ENCODE results near the gene EDDM13.
"Not testable (repeated sequence)": the region's sequence is repeated elsewhere in the genome, so short reads cannot be mapped to it uniquely, and the experiment has no call there.

Gene EDDM13, protein sequence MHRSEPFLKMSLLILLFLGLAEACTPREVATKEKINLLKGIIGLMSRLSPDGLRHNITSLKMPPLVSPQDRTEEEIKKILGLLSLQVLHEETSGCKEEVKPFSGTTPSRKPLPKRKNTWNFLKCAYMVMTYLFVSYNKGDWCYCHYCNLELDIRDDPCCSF

DNA sequence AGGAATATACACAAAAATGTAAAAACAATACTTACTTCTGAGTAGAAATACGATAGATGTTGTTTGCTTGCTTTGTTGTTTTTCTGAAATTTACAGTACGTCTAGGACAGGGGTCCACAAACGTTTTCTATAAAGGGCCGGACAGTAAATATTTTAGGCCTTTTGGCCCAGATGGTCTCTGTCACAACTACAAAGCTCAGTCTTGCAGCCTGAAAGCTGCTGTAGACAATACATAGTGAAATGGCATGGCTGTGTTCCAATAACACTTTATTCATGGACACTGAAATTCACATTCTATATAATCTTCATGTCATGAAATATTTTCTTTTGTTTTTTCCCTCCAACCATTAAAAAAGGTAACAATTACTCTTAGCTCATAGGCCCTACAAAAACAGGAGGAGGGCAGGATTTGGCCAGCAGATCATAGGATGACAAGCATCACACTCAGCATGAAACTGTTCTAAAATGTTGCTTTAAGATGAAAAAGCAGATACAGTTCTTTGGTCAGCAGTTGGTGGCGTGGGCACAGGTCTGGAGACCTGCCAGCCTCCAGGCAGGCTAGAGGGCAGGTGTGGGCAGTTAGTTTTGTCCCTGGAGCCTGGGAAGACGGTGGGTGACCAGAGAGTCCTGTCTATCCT lies at the start of gene EDDM13:
Gene EDDM13 (plus strand): TSS at position 588 of the 638 bp plus-strand sequence. CDS start 87 bp downstream, outside the sequence.
- FAIRE-seq, result no peak
- DNase-seq (ENCODE audit: insufficient read length, low spot score), result no peak

DNA sequence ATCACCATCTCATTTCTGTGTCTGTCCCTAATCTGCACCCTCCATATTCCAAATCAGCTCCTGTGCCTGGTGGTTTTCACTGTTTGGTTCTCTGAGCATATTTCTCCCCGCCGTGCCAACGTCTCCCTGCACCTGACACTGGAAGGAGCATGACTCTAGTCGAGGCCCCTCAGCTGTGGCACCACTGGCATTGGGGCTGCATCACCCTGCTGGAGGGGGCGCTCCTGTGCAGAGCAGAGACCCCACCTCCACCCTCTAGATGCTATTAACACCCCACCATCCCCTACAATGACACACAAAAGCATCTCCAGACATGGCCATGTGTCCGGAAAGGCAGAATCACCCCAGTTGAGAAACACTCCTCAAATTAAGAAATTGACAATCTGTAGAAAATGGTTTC lies 49.6 kb upstream of the EDDM13 start:
- FAIRE-seq (no peak), DNase-seq (ENCODE audit: insufficient read length, low spot score) (no peak)

DNA sequence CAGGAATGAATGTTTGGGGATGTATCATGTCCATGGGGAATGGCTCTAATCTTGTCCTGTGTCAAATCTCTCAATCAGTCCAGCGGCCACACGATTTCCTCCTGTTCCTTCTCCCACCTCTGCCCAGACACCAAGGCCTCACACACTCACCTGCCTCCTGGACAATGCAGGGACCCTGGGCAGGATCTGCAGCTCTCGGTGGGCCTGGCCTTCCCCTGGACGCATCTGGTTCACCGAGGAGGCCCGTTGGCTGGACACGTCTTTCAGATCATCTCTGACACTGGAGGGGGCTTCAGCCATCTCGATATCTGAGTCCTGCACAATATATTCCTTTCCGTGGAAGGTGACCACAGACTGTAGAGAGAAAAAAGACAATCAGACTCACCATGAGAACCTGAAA lies 49.1 kb upstream of the EDDM13 start:
- no peak for DNase-seq (ENCODE audit: insufficient read length, low spot score)
- FAIRE-seq, result no peak

DNA sequence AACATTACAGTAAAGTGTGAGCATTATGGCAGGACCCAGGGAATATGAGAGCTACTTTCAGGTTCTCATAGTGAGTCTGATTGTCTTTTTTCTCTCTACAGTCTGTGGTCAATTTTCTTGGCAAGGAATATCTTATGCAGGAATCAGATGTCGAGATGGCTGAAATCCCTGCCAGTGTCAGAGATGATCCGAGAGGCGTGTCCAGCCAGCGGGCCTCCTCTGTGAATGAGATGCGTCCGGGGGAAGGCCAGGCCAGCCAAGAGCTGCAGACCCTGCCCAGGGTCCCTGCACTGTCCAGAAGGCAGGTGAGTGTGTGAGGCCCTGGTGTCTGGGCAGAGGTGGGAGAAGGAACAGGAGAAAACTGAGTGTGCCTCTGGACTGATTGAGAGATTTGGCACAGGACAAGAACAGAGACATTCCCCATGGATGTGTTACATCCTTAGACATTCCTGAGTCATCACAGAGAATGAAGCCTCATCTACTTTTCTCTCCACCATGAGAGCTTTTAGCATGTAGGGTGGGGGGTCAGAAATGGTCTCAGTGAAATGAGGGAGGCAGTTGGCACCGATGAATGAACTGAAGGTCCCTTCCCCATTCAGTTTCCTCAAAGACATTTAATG lies 27.3 kb upstream of the EDDM13 start:
- DNase-seq (ENCODE audit: insufficient read length, low spot score) (no peak), FAIRE-seq (no peak)

DNA sequence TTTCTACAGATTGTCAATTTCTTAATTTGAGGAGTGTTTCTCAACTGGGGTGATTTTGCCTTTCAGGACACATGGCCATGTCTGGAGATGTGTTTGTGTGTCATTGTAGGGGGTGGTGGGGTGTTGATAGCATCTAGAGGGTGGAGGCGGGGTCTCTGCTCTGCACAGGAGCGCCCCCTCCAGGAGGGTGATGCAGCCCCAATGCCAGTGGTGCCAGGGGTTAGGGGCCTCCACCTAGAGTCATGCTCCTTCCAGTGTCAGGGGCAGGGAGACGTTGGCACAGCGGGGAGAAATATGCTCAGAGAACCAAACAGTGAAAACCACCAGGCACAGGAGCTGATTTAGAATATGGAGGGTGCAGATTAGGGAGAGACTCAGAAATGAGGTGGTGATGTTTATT lies 26.8 kb upstream of the EDDM13 start:
- not testable (repeated sequence) for DNase-seq (ENCODE audit: insufficient read length, low spot score); FAIRE-seq

DNA sequence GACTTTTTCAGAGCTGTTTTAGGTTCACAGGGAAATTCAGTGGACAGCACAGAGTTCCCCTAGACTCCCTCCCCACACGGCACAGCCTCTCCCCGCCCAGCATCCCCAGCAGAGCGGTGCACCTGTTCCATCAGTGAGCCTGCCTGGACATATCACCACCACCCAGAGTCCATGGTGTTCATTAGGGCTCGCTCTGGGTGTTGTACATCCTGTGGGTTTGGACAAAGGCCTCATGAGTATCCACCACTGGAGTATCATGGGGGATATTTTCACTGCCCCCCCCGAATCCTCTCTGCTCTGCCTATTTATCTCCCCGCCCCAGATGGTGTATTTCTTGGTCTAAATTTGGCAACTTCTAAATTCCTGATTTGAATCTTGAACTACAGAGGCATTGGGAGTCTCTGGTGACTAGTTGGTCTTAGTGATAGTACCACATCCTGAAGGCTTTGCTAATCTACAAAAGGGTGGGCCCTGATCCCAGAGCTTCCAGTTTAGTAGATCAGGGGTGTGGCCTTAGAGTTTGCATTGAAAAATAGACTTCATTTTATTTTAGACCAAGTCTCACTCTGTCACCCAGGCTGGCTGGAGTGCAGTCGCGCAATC lies 23.7 kb upstream of the EDDM13 start:
- FAIRE-seq, result not testable (repeated sequence)

DNA sequence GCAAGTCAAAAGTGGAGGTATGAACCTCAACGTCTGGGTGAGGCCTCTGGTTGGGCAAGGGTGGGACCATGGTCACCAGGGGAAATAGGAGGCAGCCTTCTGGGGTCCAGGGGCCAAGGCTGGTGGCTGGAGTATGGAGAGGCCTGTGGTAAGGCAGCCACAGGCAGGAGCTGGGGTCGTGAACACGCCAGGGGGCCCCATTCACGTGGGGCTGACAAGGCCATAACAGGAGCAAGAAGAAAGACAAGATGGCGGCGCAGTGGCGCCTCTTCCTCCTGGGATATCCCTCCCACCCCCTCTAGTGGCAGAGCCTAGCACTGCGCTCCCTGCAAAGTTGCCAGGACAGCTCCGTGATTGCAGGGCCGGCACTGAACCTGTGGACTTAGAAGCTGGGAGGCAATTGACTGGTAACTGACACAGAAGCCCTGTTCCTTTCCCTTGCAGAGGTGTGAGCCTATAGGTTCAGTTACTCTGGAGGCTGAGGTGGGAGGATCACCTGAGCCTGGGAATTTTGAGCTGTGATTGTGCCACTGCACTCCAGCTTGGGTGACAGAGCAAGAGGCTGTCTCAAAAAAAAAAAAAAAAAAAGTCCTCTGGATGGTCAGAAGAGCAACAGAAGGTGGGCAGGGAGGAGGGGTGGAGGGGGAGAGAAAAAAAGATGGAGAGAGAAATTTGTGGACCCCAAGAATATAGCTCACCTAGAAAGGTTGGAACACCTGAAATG lies 19.7 kb upstream of the EDDM13 start:
- peak; percentile 47 for DNase-seq (ENCODE audit: insufficient read length, low spot score)
- FAIRE-seq, result no peak

More for the DNA sequence above, 23.7 kb upstream of the EDDM13 start:
- DNase-seq (ENCODE audit: insufficient read length, low spot score), result not testable (repeated sequence)

DNA sequence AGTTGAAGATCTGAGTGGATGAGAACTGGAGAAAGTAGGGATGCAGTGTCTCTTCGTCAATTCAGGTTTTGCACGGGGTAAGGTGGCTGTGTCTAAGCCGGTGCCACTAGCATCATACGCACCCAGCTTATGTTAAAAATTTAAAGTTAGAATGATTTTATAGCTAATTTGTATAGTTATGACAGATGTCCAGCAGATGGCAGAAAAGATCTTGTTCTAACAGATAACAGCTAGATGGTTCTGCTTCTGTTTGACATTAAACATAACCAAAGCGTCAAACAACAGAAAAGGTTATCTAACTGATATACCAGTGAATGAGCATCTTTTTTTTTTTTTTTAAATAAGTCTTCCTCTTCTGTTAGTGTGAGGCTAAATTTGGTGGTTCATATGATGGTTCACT lies 18.8 kb upstream of the EDDM13 start:
- peak; percentile 31 for FAIRE-seq
- peak; percentile 16 for DNase-seq (ENCODE audit: insufficient read length, low spot score)

DNA sequence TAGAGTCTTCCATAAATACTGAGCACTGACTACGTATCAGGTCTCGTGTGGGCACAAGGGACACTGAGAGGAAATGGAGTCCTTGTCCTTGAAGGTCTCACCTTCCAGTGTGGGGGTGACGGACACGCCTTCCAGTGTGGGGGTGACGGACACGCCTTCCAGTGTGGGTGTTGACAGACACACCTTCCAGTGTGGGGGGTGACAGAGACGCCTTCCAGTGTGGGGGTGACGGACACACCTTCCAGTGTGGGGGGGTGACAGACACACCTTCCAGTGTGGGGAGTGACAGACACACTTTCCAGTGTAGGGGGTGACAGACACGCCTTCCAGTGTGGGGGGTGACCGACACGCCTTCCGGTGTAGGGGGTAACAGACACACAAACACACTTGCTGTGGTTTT lies 14.3 kb upstream of the EDDM13 start:
- FAIRE-seq (no peak), DNase-seq (ENCODE audit: insufficient read length, low spot score) (no peak)

DNA sequence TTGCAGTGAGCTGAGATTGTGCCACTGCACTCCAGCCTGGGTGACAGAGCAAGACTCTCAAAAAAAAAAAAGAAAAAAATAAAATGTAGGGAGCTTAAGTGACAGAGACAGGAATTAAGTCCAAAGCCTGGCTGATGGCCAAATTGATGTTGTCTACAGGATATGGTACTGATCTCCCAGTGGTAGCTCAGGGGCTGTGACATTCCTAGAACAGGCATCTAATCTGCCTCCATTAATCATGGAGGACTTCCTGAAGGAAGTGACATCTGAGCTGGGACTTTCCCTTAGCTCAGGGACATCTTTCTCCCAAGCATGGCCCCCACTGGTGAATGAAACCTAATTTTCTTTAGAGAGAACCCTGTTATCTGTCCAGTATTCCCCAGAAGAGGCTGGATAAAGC lies 11.4 kb upstream of the EDDM13 start:
- no peak for DNase-seq (ENCODE audit: insufficient read length, low spot score)
- FAIRE-seq, result no peak

DNA sequence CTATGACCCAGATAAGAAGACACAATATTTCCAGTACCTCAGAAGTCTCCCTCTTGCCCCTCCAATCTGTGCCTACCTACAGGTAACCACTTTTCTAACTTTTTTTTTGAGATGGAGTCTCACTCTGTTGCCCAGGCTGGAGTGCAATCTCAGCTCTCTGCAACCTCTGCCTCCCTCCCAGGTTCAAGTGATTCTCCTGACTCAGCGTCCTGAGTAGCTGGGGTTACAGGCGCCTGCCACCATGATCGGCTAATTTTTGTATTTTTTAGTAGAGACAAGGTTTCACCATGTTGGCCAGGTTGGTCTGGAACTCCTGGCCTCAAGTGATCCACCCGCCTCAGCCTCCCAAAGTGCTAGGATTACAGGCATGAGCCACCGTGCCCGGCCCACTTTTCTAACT lies 10.6 kb upstream of the EDDM13 start:
- not testable (repeated sequence) for FAIRE-seq; DNase-seq (ENCODE audit: insufficient read length, low spot score)

DNA sequence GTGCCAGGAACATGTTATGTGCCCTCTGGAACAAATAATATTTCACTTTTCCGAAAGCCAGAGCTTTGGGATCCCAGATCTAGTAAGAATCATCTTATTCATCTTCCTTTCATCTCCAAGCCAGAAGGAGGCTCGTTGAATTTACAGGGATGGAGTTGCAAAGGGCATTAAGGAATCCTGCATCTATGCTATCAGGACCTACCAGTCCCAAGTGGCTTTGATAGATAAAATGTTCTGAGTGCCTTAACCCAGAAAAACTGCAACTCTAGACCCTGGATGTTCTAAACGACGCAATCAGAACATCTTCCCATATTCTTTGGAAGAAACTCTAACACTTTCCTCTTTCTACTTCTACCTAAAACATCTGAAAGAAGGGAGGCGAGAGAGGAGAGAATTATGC lies 9.2 kb upstream of the EDDM13 start:
- DNase-seq (ENCODE audit: insufficient read length, low spot score) (no peak), FAIRE-seq (no peak)

DNA sequence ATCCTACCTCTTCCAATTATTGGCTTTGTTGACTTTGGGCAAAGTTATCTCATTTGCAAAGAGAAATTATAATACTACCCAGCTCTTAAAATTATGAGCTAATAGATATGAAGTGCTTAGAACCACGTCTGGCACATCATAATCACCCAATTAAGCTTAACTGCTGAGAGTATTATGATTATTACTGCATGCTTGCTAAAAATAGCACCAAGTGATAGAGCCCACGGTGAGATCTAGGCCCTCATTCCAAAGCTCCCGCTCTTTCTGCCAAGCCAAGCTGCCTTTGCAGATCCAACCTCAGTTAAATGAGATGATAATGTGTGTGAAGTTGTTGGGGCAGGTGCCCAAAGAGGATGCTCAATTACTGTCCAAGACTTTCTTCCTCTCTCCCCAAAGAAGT lies 6.5 kb upstream of the EDDM13 start:
- DNase-seq (ENCODE audit: insufficient read length, low spot score) (no peak), FAIRE-seq (no peak)

DNA sequence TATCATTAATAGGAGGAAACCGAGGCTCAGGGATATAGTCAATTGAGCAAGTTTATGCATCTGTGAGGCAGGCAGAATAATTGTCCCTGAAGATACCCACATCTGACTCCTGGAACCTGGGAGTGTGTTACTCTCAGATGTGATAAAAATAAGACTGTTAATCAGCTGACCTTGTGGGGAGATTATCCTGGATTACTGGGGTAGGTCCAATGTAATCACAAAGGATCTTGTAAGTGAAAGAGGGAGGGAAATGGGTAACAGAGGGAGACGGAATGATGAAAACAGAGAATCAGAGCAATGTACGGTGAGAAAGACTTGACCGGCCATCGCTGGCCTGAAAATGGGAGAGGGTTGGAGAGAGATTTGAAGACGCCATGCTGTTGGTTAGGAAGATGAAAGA lies 3.2 kb upstream of the EDDM13 start:
- no peak for FAIRE-seq
- DNase-seq (ENCODE audit: insufficient read length, low spot score), result no peak

DNA sequence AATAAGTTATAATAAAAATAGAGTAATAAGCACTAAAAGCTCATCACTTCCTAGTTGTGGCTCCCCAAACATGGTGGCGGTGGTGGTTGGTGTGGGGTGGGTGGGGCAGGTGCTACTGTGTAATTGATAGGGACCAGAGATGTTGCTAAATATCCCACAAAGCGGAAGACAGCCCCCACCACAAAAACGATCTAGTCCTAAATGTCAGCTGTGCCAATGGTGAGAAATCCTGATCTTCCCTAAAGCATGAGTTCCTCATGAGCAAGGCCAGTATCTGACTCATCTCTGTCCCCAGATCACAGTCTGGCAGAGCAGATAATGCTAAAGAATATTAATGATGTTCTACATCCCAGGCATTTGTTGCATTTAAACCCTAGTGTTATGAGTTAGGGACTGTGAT lies 1.9 kb upstream of the EDDM13 start:
- no peak for DNase-seq (ENCODE audit: insufficient read length, low spot score)
- no peak for FAIRE-seq

DNA sequence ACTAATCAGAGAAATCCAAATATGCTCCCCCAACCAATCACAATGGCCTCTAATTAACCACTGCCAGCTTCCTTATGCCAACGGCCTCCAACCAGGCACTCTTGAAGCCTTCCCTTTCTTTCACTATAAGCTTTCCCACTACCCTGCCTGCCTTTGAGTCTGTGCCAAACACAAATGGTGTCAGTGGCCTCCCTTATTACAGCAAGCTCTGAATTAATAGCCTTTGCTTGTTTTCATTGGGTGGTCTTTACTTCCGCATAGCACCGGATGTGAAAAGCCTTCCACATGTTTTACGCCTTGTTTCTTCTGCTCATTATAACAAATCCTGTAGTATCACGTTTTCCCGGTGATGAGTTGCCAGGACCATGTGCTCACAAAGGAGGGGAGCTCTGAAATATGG lies 1.4 kb upstream of the EDDM13 start:
- DNase-seq (ENCODE audit: insufficient read length, low spot score) (no peak), FAIRE-seq (no peak)

DNA sequence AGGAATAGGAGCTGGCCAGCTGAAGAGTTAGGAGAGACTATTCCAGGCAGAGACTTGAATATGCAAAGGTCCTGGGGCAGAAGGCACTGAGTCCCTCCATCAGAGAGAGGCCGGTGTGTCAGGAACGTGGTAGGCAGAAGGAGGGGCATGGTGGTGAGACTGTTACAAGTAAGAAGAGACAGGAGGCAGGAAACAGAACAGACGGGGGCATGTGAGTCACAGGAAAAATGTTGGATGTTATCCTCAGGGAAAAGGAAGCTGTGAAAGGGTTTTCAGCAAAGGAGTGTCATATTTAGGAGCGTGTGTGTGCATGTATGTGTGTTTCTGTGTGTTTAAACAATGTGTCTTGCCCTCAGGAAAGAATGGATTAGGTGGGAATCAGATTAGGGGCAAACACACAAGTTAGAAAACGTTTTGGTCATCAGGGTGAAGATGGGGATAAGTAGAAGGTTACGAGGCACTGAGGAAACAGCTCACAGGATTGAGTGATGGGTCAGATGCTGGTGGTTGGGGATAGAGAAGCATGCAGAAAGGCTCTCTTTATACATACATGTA lies 1.1 kb downstream of the EDDM13 start:
- DNase-seq (ENCODE audit: insufficient read length, low spot score), result no peak
- FAIRE-seq, result no peak

DNA sequence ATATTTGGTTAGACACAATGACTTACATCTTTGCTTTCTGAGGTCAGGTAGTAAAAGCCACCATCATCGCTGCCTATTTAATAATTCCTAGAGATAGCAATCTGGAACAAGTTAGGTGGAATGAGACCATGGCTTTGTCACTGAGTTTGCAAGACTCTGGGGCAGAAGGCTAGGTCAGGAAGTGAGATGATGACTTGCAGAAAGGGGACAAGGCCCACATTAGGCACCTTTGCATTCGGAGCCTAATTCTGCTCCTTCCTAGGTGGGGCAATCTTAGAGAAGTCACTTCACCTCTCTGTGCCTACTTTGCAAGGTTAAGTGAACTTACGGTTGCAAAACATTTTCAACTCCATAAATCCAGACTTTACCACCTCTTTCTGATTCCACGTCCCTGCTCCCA lies 10.3 kb downstream of the EDDM13 start:
- DNase-seq (ENCODE audit: insufficient read length, low spot score) (no peak), FAIRE-seq (no peak)

DNA sequence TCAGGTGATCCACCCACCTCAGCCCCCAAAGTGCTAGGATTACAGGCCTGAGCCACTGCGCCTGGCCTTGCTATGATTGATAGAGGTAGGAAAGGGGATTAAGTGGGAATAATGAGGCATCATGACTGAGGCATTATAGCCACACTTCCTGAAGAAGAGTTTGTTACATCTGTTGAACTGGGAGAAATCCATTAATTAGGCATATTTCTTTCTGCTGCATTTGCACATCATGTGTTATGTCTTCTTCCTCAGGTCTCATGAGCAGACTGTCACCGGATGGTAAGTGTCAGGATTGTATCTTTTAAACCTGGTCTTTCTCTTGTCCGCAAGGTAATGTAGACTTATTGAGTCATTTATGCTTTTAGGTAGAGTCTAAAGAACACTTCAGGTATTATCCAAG lies 12.2 kb downstream of the EDDM13 start:
- no peak for DNase-seq (ENCODE audit: insufficient read length, low spot score)
- no peak for FAIRE-seq

DNA sequence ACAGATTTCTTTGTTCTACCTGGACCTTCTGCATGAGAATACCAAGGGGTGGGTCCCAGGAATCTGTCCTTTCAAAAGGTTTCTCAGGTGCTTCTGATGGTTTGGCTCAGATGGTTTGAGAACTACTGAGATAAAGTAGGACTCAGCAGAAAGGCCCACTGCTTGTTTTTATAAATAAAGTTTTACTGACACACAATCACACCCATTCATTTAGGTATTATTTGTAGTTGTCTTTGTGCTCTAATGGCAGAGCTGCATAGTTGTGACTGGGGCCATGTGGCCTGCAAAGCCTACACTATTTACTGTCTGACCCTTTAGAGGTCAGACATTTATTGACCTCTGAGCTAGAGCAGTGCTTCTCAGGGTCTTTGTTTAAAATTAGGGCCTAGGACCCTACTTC lies 17.6 kb downstream of the EDDM13 start:
- FAIRE-seq (no peak), DNase-seq (ENCODE audit: insufficient read length, low spot score) (no peak)

DNA sequence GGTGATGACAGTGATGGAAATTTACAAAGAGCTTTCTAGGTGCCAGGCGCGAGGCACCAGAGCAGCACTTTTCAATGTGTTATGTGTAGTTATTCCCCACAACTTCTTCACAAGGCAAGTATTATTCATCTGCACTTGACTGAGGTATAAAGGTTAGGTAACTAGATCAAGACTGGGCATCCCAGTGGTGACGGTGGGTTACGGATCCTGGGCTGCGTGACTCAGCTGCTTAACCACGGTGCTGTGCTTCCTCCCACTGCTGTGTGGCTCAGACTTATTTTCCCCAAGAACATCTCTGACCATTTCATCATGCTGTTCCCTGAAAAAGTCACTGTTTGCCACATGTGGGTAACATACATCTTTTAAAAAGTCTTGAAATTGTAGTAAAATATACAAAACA lies 19.3 kb downstream of the EDDM13 start:
- no peak for FAIRE-seq

More for the DNA sequence above, 19.3 kb downstream of the EDDM13 start:
- DNase-seq (ENCODE audit: insufficient read length, low spot score), result no peak
